C4-2B (cell line): Measurements from ENCODE around the gene MIOX.

Experiments
- H3K27ac ChIP-seq: fragments of 450-650 bp; 2 replicates; pipeline ENCODE4 v1.5.1; 2017
- ZFX ChIP-seq: fragments of 450-650 bp; IDR thresholded peaks from 2 replicates; pipeline ENCODE4 v1.6.1; 2017
- TF ChIP-seq, protein P1 (sequence below): fragments of 450-650 bp; conservative IDR thresholded peaks from 2 replicates; pipeline ENCODE4 v1.5.1; 2017; ENCODE audit warnings: mild to moderate bottlenecking

MIOX gene

DNA sequence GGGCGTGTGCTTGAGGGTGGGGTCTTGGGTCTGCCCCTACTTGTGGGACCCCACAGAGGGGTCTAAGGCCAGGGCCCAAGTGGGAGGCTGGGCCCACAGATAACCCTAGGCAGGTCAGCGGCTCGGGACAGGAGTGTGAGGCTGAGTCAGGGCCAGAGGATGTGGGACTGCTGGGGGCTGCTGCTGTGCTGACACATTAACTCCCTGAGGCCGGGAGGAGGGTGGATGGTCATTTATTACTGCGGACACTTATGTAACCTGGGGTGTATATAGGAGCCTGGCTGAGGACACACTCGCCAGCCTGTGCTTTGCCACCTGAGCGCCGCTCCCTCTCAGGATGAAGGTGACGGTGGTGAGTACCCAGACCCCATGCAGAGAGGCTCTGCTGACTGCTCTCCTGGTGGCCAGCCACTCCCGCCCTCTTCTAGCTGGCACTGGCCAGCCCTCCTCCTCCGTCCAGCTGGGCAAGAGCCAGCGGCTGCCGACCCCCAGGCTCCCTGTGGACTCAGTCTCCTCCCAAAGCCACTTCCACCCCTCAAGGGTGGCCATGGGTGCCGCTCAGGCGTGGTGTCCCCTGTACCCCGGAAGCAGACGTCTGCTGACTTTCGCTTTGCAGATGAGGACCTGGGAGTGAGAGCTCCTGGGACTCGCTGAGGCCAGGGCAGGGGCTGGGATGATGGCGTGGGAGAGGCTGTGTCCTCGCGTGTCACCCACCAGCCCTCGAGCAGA, at the start of gene MIOX:
TSS of gene MIOX (plus strand) at position 299 of the 729 bp plus-strand sequence. CDS start at position 338, 39 bp downstream.
- TF ChIP-seq ZFX, result no peak
- TF ChIP-seq, protein P1, sequence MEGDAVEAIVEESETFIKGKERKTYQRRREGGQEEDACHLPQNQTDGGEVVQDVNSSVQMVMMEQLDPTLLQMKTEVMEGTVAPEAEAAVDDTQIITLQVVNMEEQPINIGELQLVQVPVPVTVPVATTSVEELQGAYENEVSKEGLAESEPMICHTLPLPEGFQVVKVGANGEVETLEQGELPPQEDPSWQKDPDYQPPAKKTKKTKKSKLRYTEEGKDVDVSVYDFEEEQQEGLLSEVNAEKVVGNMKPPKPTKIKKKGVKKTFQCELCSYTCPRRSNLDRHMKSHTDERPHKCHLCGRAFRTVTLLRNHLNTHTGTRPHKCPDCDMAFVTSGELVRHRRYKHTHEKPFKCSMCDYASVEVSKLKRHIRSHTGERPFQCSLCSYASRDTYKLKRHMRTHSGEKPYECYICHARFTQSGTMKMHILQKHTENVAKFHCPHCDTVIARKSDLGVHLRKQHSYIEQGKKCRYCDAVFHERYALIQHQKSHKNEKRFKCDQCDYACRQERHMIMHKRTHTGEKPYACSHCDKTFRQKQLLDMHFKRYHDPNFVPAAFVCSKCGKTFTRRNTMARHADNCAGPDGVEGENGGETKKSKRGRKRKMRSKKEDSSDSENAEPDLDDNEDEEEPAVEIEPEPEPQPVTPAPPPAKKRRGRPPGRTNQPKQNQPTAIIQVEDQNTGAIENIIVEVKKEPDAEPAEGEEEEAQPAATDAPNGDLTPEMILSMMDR, result no peak
- peak within 1 kb of the TSS; percentile 24; the same call in 1 of the 2 replicates for H3K27ac ChIP-seq

DNA sequence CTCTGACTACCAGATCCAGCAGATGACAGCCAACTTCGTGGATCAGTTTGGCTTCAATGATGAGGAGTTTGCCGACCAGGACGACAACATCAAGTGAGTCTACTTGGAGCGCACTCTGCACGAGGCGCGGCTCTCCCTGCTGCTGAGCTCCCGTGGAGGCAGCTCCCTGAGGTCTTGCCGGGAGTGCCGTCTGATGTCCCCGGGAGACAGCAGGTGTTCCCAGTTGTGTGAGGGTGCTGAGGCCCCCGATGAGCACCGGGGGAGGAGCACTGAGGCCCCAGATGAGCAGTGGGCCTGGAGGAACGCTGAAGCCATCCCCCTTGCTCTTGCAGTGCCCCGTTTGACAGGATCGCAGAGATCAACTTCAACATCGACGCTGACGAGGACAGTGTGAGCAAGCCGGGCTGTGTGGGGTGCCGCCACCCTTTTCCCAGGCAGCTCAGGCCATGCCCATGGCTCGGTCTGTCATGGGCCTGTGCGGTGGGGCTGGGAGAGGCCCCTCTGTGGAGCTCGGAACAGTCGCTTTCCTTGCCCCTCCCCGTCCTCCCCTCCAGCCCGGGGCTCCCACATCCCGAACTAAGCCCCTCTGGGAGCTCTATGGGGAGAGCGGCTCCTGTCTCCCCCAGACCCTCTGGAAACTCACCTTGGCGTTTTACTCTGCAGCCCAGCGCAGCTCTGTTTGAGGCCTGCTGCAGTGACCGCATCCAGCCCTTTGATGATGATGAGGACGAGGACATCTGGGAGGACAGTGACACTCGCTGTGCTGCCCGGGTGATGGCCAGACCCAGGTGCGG, 49.0 kb upstream of the MIOX start:
- no peak overlapping the region for H3K27ac ChIP-seq
- TF ChIP-seq, protein P1, result no peak
- TF ChIP-seq ZFX, result no peak

DNA sequence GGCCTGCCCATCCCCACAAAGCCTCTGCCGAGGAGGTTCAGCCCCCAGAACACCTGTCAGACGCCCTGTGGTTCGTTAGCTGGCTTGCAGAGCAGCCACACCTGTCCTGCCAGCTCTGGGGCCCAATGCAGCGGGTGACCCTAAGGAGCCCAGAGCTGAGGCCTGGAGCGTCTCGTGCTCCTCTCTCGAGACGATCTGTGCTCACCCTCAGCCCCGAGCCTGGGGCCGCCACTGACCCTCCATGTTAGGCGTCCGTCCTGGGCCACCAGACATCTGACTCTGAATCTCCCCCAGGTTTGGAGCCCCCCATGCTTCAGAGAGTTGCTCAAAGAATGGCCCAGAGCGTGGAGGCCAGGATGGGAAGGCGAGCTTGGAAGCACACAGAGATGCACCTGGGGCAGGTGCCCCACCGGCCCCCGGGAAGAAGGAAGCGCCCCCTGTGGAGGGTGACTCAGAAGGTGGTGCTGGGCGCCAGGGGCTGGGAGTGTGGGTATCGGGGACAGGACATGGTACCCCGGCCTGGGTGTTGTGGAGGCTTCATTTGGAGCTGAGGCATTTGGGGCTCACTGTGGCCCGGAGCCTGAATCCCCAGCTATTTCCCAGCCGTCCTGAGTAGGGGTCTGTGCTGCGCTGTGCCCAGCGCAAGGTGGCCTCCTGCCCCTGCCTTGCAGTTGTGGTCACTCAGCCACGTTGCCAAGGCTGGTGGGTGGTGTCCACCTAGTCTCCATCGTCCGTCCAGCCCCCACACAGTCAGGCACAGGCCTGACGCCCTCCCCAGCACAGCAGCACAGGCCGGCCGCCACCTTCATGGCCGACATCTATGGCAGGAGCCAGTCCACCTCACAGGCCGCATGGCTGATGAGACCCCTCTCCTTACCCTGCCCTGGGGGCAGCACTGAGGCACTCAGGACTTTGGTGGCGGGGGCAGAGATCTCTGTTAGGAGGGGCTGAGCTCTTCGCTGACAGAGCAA, 48.1 kb upstream of the MIOX start:
- TF ChIP-seq, protein P1, result no peak
- no peak for TF ChIP-seq ZFX
- H3K27ac ChIP-seq, result no peak overlapping the region

DNA sequence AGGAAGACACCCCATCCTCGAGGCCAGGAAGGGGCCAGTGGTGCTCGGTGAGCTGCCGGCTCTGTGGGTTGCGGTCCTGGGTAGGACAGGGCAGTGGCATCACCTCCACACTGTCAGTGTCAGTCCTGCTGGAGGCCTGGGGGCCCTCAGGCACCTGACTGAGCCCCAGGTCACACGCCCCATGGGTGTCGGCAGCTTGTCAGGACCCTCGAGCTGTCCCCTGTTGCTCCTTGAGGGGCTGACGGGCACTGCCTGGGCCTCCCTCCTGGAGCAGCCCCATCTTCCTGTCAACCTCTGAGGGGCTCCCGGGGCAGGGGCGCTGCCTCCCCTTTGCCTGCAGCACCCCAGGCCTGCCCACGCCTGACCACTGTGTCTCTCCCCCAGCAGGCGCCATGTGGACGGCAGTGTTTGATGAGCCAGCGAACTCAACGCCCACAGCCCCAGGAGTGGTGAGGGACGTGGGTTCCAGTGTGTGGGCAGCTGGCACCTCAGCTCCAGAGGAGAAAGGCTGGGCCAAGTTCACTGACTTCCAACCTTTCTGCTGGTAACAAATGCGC, 47.3 kb upstream of the MIOX start:
- no peak overlapping the region for H3K27ac ChIP-seq
- TF ChIP-seq, protein P1, result no peak
- no peak for TF ChIP-seq ZFX

DNA sequence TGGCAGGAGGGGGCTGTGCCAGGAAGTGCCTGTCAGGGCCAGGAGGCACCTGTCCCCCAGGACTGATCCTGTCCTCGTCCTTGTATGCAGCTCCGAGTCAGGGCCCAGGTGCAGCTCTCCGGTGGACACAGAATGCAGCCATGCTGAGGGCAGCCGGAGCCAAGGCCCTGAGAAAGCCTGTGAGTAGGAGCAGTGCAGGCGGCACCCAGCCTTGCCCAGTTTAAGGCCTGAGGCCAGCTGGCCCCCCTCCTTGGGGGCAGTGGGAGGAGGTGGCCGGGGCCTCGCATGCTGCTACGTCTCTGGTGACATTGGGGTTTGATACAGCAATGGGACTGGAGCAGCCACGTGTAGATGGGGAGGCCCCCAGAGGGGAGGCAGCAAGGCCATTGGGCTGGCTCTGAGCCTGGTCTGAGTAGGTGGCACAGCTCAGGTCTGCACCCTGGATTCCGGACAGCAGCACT, 46.8 kb upstream of the MIOX start:
- TF ChIP-seq ZFX, result no peak
- TF ChIP-seq, protein P1, result no peak
- no peak overlapping the region for H3K27ac ChIP-seq

DNA sequence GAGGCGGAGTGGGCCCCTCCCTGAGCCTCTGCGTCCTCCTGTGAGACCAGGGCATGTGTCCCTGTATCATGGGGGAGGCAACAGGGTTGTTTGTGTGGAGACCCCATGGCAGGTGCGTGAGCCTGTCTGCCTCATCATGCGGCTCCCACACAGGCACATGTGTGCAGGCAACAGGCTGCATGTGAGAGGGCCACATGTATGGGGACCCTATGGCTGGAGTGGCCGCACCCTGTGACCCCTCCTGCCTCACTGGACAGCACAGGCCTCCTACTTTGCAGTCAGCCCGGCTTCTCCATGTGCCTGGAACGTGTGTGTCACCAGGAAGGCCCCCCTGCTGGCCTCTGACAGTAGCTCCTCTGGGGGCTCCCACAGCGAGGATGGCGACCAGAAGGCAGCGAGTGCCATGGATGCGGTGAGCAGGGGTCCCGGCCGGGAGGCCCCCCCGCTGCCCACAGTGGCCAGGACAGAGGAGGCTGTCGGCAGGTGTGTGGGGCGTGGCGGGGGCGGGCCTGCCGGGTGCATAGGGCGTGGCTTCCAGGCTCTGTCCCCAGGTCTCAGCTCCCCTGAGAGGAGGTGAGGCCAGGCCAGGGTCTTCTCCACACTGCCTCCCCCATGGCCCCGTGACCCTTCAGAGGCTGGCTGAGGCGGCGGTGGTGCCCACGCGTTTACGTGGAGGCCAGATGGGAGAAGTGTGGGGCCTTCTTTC, 46.0 kb upstream of the MIOX start:
- TF ChIP-seq, protein P1, result no peak
- no peak for TF ChIP-seq ZFX

More for the DNA sequence above, 46.0 kb upstream of the MIOX start:
- H3K27ac ChIP-seq, result no peak overlapping the region
